ENCODE measurements around the gene KLK8. TPM values are rescaled to one million over a fixed set of nuclear protein-coding genes. Genes with fewer than 3 reads are reported as not detected.

The KLK8 gene
- total RNA-seq, 1 donor from 2014 or later = not detected

DNA sequence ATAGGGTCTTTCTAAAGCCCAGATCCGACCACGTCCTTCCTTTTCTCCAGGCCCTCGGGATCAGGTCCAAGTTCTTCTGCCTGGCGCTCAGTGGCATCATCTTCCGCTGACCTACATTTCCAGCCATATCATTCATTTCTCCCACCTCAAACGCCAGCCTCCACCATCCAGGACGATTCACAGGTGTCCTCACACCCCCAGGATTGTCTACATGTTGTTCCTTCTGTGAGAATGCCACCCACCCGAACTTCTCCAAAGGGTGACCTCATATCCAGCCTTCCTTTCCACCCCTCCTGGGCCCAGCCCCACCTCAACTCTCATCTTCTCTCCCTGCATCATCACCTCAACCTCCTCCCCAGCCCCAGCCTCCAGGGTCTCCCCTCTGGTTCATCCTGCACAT is 43.8 kb downstream of the KLK8 start:
- no peak for DNase-seq (ENCODE audit: low spot score)

DNA sequence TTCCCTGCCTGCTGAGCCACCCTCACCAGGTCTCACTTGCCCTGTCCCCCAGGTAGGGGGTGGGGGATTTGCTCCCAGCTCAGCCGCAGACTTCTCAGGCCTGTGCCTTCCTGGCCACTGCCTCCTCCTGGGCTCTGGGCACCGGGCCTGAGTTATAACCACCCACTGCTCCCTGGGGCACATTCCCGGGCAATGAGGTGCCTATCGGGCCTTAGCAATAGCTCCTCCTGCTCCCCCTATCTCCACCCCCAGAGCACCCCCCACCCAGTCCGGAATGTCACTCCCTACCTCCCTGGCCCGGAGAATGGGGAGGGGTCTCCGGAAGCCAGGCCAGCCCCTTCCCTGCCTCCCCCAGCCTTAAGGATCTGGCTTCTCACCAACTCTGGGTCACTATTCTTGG is 48.5 kb downstream of the KLK8 start, which contains the start of gene KLK5:
Gene KLK5 (minus strand): TSS at position 129 of the 400 bp plus-strand sequence. CDS start 381 bp downstream, outside the sequence.
- no peak for DNase-seq (ENCODE audit: low spot score)

DNA sequence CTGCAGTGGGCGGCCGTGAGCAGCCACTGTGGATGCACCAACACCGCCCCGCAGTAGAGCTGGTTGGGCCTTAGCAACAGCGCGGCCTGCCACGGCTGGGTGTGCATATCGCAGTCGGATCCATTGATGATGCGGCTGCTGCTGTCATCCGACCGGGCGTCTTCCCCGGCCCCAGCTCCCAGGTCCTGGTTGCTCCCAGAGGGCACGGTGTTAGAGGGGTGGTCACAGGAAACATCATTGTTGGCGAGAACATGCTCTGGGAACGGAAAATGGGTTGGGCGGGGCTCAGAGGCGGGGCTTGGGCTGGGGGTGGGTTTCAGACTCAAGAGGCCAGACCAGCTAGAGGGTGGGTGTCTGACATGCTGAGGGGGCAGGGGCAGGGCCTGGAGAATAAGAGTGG is 51.5 kb downstream of the KLK8 start:
- DNase-seq (ENCODE audit: low spot score) = no peak

DNA sequence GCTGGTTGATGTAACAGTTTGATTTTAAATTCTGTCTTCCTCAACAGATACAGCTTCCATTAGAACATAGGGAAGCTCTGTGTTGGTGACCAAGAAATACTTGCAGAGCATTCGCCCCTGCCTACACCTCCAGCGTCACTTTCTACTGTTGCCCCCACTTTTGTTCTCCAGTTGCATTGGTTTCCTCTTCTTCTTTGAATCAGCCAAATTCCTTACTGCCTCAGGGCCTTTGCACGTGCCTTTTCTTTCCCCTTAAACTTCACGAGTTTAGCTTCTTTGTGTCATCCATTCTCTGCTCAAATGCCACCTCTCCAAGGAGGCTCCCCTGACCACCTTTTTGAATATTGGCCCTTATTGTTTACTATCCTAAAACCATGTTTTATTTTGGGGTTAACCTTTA is 54.3 kb downstream of the KLK8 start:
- no peak for DNase-seq (ENCODE audit: low spot score)

Other genes starting within 250 kb of the KLK8 start
- not detected for gene GPR32, start 231.1 kb downstream of the KLK8 start, total RNA-seq
- not detected for gene ACP4, start 211.2 kb downstream of the KLK8 start, total RNA-seq
- 1.1 TPM for gene KLK1, start 177.8 kb downstream of the KLK8 start, total RNA-seq
- not detected for gene KLK15, start 168.0 kb downstream of the KLK8 start, total RNA-seq
- gene KLK3, start 146.7 kb downstream of the KLK8 start, total RNA-seq = not detected
- gene KLK2, start 128.2 kb downstream of the KLK8 start, total RNA-seq = not detected
- gene KLK4, start 90.2 kb downstream of the KLK8 start, total RNA-seq = not detected
- not detected for gene KLK5, start 48.6 kb downstream of the KLK8 start, total RNA-seq
- not detected for gene KLK6, start 32.0 kb downstream of the KLK8 start, total RNA-seq
- gene KLK7, start 17.7 kb downstream of the KLK8 start, total RNA-seq = not detected
- gene KLK10, start 18.1 kb upstream of the KLK8 start, total RNA-seq = not detected
- not detected for gene KLK11, start 25.0 kb upstream of the KLK8 start, total RNA-seq
- gene KLK12, start 33.4 kb upstream of the KLK8 start, total RNA-seq = not detected
- not detected for gene KLK13, start 63.5 kb upstream of the KLK8 start, total RNA-seq
- gene KLK14, start 81.3 kb upstream of the KLK8 start, total RNA-seq = not detected
- 10.0 TPM for gene CTU1, start 106.8 kb upstream of the KLK8 start, total RNA-seq
- gene SIGLEC9, start 123.3 kb upstream of the KLK8 start, total RNA-seq = 19.0 TPM
- gene SIGLEC7, start 140.7 kb upstream of the KLK8 start, total RNA-seq = 8.1 TPM
- gene CD33, start 223.5 kb upstream of the KLK8 start, total RNA-seq = 18.6 TPM
- not detected for gene SIGLECL1, start 249.5 kb upstream of the KLK8 start, total RNA-seq

Measured in mesenteric fat pad (tissue), 1 donor.